Prostate gland (tissue), 2 donors: Measurements from ENCODE around the gene CATSPERZ. TPM values are rescaled to one million over a fixed set of nuclear protein-coding genes. Genes with fewer than 3 reads are reported as not detected.
A peak's percentile ranks its signal among the peaks of the same experiment; 100 is the strongest.

Source experiments
- DNase-seq: peaks from one replicate; pipeline ENCODE4 v3.0.0-alpha.2; 2019; ENCODE audit warnings: low spot score
- H3K27ac ChIP-seq, 2 donors: fragments of 200-600 bp; sonication (generic); 2 replicates each; pipeline ENCODE4 v1.5.1; 2017 to 2019
- H3K27me3 ChIP-seq: fragments of 200-600 bp; sonication (generic); replicated peaks from 2 replicates; pipeline ENCODE4 v1.5.1; 2019; ENCODE audit not compliant: insufficient read depth
- H3K36me3 ChIP-seq, 2 donors: fragments of 200-600 bp; sonication (generic); 1 replicate in 1 of 2; 2 replicates in 1 of 2; pipeline versions ENCODE4 v1.5.1 to v1.8.1; 2017 to 2019
- H3K4me1 ChIP-seq: fragments of 200-600 bp; sonication (generic); replicated peaks from 2 replicates; pipeline ENCODE4 v1.5.1; 2019
- H3K4me3 ChIP-seq, 2 donors: fragments of 200-600 bp; sonication (generic); 2 replicates each; pipeline ENCODE4 v1.5.1; 2017 to 2019
- H3K9me3 ChIP-seq: fragments of 200-600 bp; sonication (generic); 2 replicates; pipeline ENCODE4 v1.5.1; 2017
- POLR2A ChIP-seq: fragments of 450-650 bp; IDR thresholded peaks from one replicate; pipeline ENCODE4 v1.6.1; 2016; ENCODE audit warnings: antibody characterized with exemption, mild to moderate bottlenecking
- POLR2AphosphoS5 ChIP-seq: sonication (generic); formaldehyde crosslinking; IDR thresholded peaks from one replicate; pipeline ENCODE4 v1.6.1; 2017; ENCODE audit warnings: antibody characterized with exemption
- WGBS: methylation state at CpG from one replicate; pipeline ENCODE4 v1.1.5; 2018; 5-methylcytosine and 5-hydroxymethylcytosine counted together
- intact Hi-C: fragments of 100-400 bp; cut with DNase I; formaldehyde crosslinking; loops from one replicate; pipeline ENCODE4 v1.14.2; 2022
- total RNA-seq, 2 donors: library from RNA; depleted of rRNA; stranded (reverse); fragments of >200 nt; gene quantifications; one replicate each; pipeline ENCODE4 v1.1.0, GENCODE V29; 2016
- TF ChIP-seq, protein P1 (sequence below), 4 experiments: fragments of 200-600 bp in 2 of 4; fragments of 450-650 bp in 2 of 4; sonication (generic) in 2 of 4; IDR thresholded peaks; 1 replicate in 3 of 4; 2 replicates in 1 of 4; pipeline ENCODE4 v1.5.1; 2016 to 2019; ENCODE audit warnings: antibody characterized with exemption in 4 of 4, mild to moderate bottlenecking in 2 of 4, moderate library complexity in 2 of 4

CATSPERZ gene, protein sequence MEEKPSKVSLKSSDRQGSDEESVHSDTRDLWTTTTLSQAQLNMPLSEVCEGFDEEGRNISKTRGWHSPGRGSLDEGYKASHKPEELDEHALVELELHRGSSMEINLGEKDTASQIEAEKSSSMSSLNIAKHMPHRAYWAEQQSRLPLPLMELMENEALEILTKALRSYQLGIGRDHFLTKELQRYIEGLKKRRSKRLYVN
- total RNA-seq, result 10 to 100 TPM in 1 of 2 donors, not detected in 1; 44.3 TPM

DNA sequence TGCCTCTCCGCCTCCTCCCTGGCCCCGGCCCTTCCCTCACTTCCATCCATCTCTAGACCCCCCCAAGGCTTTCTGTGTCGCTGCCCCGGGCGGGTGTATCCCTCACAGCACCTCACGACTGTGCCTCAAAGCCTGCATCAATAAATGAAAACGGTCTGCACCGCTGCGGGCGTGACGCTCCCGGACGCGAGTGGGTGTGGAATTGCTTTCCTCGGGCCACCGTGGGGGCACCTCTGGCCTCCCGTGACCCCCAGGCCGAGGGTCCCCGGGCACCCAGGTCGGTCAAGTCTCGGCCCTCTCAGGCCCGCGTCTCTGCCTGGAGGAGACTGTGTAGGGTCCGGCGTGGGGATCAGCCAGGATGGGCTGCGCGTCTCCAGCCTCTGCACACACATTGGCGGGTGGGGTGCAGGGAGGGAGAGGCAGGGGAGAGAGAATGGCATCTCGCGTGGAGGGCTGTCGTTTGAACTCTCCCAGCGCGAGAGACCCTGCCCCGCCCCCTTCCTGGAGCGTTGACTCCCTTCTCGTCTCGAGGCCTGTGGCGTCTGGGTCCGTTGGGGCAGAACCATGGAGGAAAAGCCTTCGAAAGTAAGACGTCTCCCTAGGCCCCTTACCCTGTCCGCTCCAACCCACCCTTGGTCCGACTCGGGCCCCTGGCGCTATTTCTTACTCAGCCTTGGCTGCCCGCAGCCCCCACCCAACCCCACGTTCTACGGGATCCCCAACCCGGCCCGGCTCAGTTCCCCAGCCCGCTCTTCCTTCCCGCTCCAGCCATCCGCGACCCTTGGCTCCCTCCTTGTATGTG lies at the start of gene CATSPERZ:
TSS of gene CATSPERZ (plus strand) at position 512 of the 802 bp plus-strand sequence. CDS start at position 565, 53 bp downstream.
- Histone ChIP-seq H3K4me3 (peak within 1 kb of the TSS; percentile 12 to 27), H3K27me3 (peaks cover 5% of the 10 kb centered on the region), H3K9me3 (no peaks in the 10 kb centered on the region), H3K27ac (peak within 1 kb of the TSS in 1 of 2 donors; percentile 19), H3K4me1 (peaks cover 15% of the 10 kb centered on the region), H3K36me3 (no peaks in the 10 kb centered on the region)
- TF ChIP-seq, protein P1, sequence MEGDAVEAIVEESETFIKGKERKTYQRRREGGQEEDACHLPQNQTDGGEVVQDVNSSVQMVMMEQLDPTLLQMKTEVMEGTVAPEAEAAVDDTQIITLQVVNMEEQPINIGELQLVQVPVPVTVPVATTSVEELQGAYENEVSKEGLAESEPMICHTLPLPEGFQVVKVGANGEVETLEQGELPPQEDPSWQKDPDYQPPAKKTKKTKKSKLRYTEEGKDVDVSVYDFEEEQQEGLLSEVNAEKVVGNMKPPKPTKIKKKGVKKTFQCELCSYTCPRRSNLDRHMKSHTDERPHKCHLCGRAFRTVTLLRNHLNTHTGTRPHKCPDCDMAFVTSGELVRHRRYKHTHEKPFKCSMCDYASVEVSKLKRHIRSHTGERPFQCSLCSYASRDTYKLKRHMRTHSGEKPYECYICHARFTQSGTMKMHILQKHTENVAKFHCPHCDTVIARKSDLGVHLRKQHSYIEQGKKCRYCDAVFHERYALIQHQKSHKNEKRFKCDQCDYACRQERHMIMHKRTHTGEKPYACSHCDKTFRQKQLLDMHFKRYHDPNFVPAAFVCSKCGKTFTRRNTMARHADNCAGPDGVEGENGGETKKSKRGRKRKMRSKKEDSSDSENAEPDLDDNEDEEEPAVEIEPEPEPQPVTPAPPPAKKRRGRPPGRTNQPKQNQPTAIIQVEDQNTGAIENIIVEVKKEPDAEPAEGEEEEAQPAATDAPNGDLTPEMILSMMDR (IDR thresholded peaks at IDR 0.05), result no peak
- TF ChIP-seq POLR2AphosphoS5 (no peak), POLR2A (no peak)
- DNase-seq, result no peak
- 17% methylated on average over 54 of the region's 54 CpGs for WGBS
- intact Hi-C loops, result loop anchor here (5.0 kb wide), 3 partner anchors 48 to 113 kb away; partner anchors contain the start of genes FERMT3, PLCB3 and STIP1

DNA sequence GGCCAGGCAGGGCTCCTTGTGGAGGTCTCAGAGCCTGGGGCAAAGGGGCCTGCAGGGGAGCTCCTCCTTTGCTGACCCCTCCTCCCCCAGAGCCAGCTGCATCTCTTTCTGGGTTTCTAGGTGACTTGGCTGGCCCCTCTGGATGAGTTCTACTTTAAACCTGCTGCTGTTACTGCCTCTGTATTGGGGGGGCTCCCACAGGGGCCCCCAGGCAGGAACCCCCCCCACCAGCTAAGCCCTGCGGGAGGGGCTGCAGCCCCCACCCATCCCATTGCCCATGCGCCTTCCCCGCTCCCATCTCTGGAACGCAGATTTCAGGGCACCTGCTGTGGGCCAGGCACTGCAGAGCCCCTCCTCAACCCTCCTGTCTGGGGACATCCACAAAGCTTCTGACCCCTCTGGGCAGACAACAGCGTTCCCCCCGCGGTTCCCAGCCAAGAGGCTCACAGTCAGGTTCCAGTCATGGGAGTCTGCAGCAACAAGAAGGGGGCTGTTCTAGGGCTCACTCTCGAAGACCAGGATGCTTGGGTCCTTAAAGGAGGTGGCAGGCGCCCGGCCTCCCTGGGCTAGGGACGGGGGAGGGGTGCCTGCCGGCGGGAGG lies 49.6 kb upstream of the CATSPERZ start:
- peaks cover 16% of the 10 kb centered on the region for H3K4me1 ChIP-seq
- no peak for TF ChIP-seq POLR2A
- TF ChIP-seq, protein P1 (IDR thresholded peaks at IDR 0.05), result no peak
- TF ChIP-seq POLR2AphosphoS5, result no peak
- intact Hi-C loops, result loop anchor here (5.0 kb wide), 1 partner anchor 52 kb away; the partner anchor contains the start of gene CATSPERZ

DNA sequence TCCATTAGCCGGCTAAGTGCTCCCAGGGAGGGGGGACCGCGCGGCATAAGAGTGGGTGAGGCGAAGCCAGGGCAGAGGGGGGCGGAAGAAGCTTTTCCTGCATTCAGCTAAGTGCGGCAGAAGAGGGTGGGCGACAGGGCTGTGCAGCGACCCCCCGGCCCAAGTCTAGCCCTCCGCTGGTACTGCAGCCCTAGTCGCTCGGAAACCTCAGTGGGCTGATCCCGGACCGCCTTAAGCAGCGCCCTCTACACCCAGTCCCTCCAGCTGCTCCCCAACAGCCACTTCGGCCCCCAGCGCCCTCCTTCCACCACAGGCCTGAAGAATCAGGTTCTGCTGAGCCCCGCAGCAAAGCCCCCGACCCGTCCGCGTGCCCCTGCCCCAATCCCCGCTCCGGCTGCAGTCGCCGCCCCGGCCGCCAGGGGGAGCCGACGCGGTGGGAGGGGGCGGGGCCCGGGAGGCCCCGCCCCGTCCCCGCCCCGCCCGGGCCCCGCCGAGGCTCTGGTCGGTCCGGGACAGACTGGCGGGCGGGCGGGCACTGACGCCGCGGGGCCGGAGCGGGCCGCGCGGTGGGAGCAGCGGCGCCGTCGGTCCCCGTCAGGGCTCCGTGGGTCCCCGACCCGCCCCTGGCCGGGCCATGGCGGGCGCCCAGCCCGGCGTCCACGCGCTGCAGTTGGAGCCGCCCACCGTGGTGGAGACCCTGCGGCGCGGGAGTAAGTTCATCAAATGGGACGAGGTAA lies 49.0 kb upstream of the CATSPERZ start, which contains the start of gene PLCB3:
TSS of gene PLCB3 (plus strand) at position 515 of the 737 bp plus-strand sequence. CDS start at position 635, 120 bp downstream.
- peak within 1 kb of the TSS; percentile 73 to 90 for H3K4me3 ChIP-seq
- intact Hi-C loops, result loop anchor here (5.0 kb wide), 1 partner anchor 51 kb away; the partner anchor contains the start of gene CATSPERZ
- H3K27me3 ChIP-seq, result no peaks in the 10 kb centered on the region
- H3K36me3 ChIP-seq, result no peaks in the 10 kb centered on the region
- peaks cover 11% of the 10 kb centered on the region for H3K4me1 ChIP-seq
- peak within 1 kb of the TSS; percentile 70 to 83 for H3K27ac ChIP-seq
- DNase-seq, result peak; percentile 52
- TF ChIP-seq POLR2AphosphoS5 (no peak), POLR2A (peak; percentile 69)
- TF ChIP-seq, protein P1 (IDR thresholded peaks at IDR 0.05), result peak; percentile 84 to 98 (median 90)
- WGBS, result under 1% methylated on average over 44 of the region's 75 CpGs
- no peaks in the 10 kb centered on the region for H3K9me3 ChIP-seq

More for the DNA sequence above, 49.6 kb upstream of the CATSPERZ start:
- H3K4me3 ChIP-seq, result peak overlapping the region; percentile 73 to 90
- 24% methylated on average over 13 of the region's 13 CpGs for WGBS
- no peaks in the 10 kb centered on the region for H3K36me3 ChIP-seq
- H3K27ac ChIP-seq, result peak overlapping the region in 1 of 2 donors; percentile 83
- H3K27me3 ChIP-seq, result no peaks in the 10 kb centered on the region
- H3K9me3 ChIP-seq, result no peaks in the 10 kb centered on the region
- no peak for DNase-seq

DNA sequence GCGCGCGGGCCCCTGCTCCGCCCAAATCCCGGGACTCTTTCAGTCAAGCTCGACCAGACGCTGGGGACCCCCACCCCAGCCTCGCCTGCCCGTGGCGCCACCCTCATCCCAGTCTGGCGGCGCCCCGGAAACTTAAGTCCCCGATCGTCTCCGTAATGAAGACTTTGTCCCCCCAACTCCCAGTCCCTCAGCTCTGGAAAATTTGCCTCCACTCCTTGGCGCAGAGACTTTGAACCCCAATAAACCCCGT lies 48.5 kb upstream of the CATSPERZ start:
- Histone ChIP-seq H3K36me3 (no peaks in the 10 kb centered on the region), H3K4me3 (peak overlapping the region; percentile 73 to 90), H3K27ac (peak overlapping the region; percentile 70 to 83), H3K4me1 (peaks cover 11% of the 10 kb centered on the region), H3K27me3 (no peaks in the 10 kb centered on the region), H3K9me3 (no peaks in the 10 kb centered on the region)
- TF ChIP-seq, protein P1 (IDR thresholded peaks at IDR 0.05), result no peak
- no peak for TF ChIP-seq POLR2AphosphoS5
- no peak for TF ChIP-seq POLR2A
- WGBS, result under 1% methylated on average over 18 of the region's 18 CpGs
- no peak for DNase-seq
- intact Hi-C loops, result loop anchor here (5.0 kb wide), 1 partner anchor 51 kb away; the partner anchor contains the start of gene CATSPERZ
